ENCODE data around the gene NUP188. TPM values are rescaled to one million over a fixed set of nuclear protein-coding genes. Genes with fewer than 3 reads are reported as not detected.

Gene NUP188
- total and polyA plus RNA-seq, 2 donors (not counting 3 experiments of a cell fraction or from before 2014, with no cell fraction given), result 62.7 to 66.2 TPM

DNA sequence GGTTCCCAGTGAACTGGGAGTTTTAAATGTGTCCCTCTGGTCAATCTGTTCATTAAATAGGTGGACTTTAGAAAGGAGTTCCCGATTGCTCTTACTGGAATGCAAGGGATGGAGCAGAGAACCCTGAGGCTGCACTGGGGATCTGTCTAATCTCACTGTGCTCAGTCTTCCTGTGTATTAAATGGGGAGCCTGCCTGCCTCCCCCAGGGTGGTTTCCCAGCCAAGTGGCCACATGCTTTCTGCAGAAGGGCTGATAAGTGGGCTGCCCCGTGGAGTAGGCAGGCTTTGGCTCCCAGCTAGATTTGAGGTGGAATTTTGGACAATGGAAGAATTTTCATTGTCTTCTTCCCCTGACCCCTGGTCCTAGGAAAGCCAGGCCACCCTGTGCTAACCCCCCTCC lies 40.8 kb upstream of the NUP188 start:
- Histone ChIP-seq H3K9ac (replicated peaks; ENCODE audit: extremely low read depth, insufficient read depth, low read length) (no peak overlapping the region), H3K4me1 (ENCODE audit: control insufficient read depth, extremely low read depth, insufficient read depth, low read length) (peaks cover 22% of the 10 kb centered on the region), H3K27me3 (ENCODE audit: control insufficient read depth in 2 of 2, insufficient read depth in 2 of 2, low read length in 2 of 2) (no peaks in the 10 kb centered on the region), H3K4me2 (ENCODE audit: insufficient read depth, low read length) (no peak overlapping the region), H3K9me3 (replicated peaks; ENCODE audit: control insufficient read depth, insufficient read depth, low read length) (no peaks in the 10 kb centered on the region), H3K79me2 (ENCODE audit: control insufficient read depth, insufficient read depth, low read length) (peaks cover 78% of the 10 kb centered on the region), H4K20me1 (replicated peaks; ENCODE audit: control insufficient read depth, extremely low read depth, insufficient read depth, low read length) (no peaks in the 10 kb centered on the region), H3K4me3 (replicated peaks in 1 of 3; ENCODE audit: insufficient read depth in 1 of 3, low read depth in 1 of 3, low read length in 3 of 3) (no peak overlapping the region), H2AFZ (ENCODE audit: low read depth, low read length) (no peak overlapping the region), H3K27ac (ENCODE audit: insufficient read depth, low read depth, low read length) (no peak overlapping the region), H3K36me3 (ENCODE audit: control insufficient read depth in 2 of 2, extremely low read depth in 1 of 2, insufficient read depth in 2 of 2, low read length in 2 of 2) (peaks cover 17 to 44% of the 10 kb centered on the region in 2 experiments), H3K9me1 (replicated peaks; ENCODE audit: control insufficient read depth, extremely low read depth, insufficient read depth, low read length) (no peaks in the 10 kb centered on the region)
- no peak for FAIRE-seq
- ChIA-PET POLR2A (no interaction called here), CTCF (interaction anchor here (1.0 to 1.2 kb wide), 2 partner anchors 15 to 19 kb away, joined by 3 to 5 read pairs; no protein-coding TSS in a partner anchor)
- no peak for TF ChIP-seq EZH2 (IDR thresholded peaks at IDR 0.05; ENCODE audit: borderline replicate concordance, low read depth, low read length, severe bottlenecking)
- no peak for TF ChIP-seq JUN (IDR thresholded peaks at IDR 0.05; ENCODE audit: borderline replicate concordance, insufficient read depth, insufficient read length, low read depth)
- no peak for TF ChIP-seq POLR2AphosphoS5 (IDR thresholded peaks at IDR 0.05; ENCODE audit: insufficient read depth, low read depth, low read length)
- intact Hi-C loops (cut with micrococcal nuclease), result no loop called here
- dilution Hi-C loops (cut with MboI; ENCODE audit: extremely low pct_ligation_motif_present, low sequenced_read_pairs), result no loop called here
- DNase-seq (ENCODE audit: low read depth, low spot score), result no peak
- no TSS peak for BruUV-seq (replicated peaks)

DNA sequence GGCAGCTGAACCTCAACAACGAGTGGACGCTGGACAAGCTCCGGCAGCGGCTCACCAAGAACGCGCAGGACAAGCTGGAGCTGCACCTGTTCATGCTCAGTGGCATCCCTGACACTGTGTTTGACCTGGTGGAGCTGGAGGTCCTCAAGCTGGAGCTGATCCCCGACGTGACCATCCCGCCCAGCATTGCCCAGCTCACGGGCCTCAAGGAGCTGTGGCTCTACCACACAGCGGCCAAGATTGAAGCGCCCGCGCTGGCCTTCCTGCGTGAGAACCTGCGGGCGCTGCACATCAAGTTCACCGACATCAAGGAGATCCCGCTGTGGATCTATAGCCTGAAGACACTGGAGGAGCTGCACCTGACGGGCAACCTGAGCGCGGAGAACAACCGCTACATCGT lies 39.1 kb upstream of the NUP188 start:
- Histone ChIP-seq H3K4me1 (ENCODE audit: control insufficient read depth, extremely low read depth, insufficient read depth, low read length) (peaks cover 31% of the 10 kb centered on the region), H2AFZ (ENCODE audit: low read depth, low read length) (no peak overlapping the region), H3K36me3 (ENCODE audit: control insufficient read depth in 2 of 2, extremely low read depth in 1 of 2, insufficient read depth in 2 of 2, low read length in 2 of 2) (peaks cover 17 to 42% of the 10 kb centered on the region in 2 experiments), H3K9me3 (replicated peaks; ENCODE audit: control insufficient read depth, insufficient read depth, low read length) (no peaks in the 10 kb centered on the region), H4K20me1 (replicated peaks; ENCODE audit: control insufficient read depth, extremely low read depth, insufficient read depth, low read length) (no peaks in the 10 kb centered on the region), H3K79me2 (ENCODE audit: control insufficient read depth, insufficient read depth, low read length) (peaks cover 75% of the 10 kb centered on the region), H3K4me3 (replicated peaks in 1 of 3; ENCODE audit: insufficient read depth in 1 of 3, low read depth in 1 of 3, low read length in 3 of 3) (no peak overlapping the region), H3K27ac (ENCODE audit: insufficient read depth, low read depth, low read length) (no peak overlapping the region), H3K4me2 (ENCODE audit: insufficient read depth, low read length) (no peak overlapping the region), H3K9me1 (replicated peaks; ENCODE audit: control insufficient read depth, extremely low read depth, insufficient read depth, low read length) (no peaks in the 10 kb centered on the region), H3K9ac (replicated peaks; ENCODE audit: extremely low read depth, insufficient read depth, low read length) (no peak overlapping the region), H3K27me3 (ENCODE audit: control insufficient read depth in 2 of 2, insufficient read depth in 2 of 2, low read length in 2 of 2) (no peaks in the 10 kb centered on the region)
- no TSS peak for BruUV-seq (replicated peaks)
- intact Hi-C loops (cut with micrococcal nuclease) (no loop called here), dilution Hi-C loops (cut with MboI; ENCODE audit: extremely low pct_ligation_motif_present, low sequenced_read_pairs) (no loop called here)
- TF ChIP-seq FOS (IDR thresholded peaks at IDR 0.05; ENCODE audit: borderline replicate concordance, insufficient read depth, low read length) (no peak), EZH2 (IDR thresholded peaks at IDR 0.05; ENCODE audit: borderline replicate concordance, low read depth, low read length, severe bottlenecking) (no peak), POLR2AphosphoS5 (IDR thresholded peaks at IDR 0.05; ENCODE audit: insufficient read depth, low read depth, low read length) (no peak), MYC (IDR thresholded peaks at IDR 0.05; ENCODE audit: low read depth, low read length) (no peak), POLR2A (IDR thresholded peaks at IDR 0.05; ENCODE audit: low read depth, low read length) (no peak), GATA2 (IDR thresholded peaks at IDR 0.05; ENCODE audit: insufficient read depth, insufficient read length, low read depth, low read length) (no peak), JUN (IDR thresholded peaks at IDR 0.05; ENCODE audit: borderline replicate concordance, insufficient read depth, insufficient read length, low read depth) (no peak)
- TF ChIP-seq, protein P1, sequence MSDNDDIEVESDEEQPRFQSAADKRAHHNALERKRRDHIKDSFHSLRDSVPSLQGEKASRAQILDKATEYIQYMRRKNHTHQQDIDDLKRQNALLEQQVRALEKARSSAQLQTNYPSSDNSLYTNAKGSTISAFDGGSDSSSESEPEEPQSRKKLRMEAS (IDR thresholded peaks at IDR 0.05; ENCODE audit: insufficient read depth, insufficient read length), result no peak
- TF ChIP-seq, protein P2, sequence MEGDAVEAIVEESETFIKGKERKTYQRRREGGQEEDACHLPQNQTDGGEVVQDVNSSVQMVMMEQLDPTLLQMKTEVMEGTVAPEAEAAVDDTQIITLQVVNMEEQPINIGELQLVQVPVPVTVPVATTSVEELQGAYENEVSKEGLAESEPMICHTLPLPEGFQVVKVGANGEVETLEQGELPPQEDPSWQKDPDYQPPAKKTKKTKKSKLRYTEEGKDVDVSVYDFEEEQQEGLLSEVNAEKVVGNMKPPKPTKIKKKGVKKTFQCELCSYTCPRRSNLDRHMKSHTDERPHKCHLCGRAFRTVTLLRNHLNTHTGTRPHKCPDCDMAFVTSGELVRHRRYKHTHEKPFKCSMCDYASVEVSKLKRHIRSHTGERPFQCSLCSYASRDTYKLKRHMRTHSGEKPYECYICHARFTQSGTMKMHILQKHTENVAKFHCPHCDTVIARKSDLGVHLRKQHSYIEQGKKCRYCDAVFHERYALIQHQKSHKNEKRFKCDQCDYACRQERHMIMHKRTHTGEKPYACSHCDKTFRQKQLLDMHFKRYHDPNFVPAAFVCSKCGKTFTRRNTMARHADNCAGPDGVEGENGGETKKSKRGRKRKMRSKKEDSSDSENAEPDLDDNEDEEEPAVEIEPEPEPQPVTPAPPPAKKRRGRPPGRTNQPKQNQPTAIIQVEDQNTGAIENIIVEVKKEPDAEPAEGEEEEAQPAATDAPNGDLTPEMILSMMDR (IDR thresholded peaks at IDR 0.05; ENCODE audit: extremely low read depth in 1 of 2, insufficient read depth in 1 of 2, low read depth in 1 of 2, low read length in 2 of 2), result no peak
- ChIA-PET POLR2A (interaction anchor here (0.7 kb wide), 1 partner anchor 25 kb away, joined by 3 read pairs; no protein-coding TSS in a partner anchor), CTCF (no interaction called here)
- DNase-seq (ENCODE audit: low read depth, low spot score), result no peak
- no peak for FAIRE-seq

Data from endothelial cell of umbilical vein (primary cell).